ENCODE data around the gene TMED7.

The TMED7 gene

GRCh38 chr5:115641948-115642347 is 16.1 kb upstream of the TMED7 start:
- Mint-ChIP-seq H3K27ac (no peak overlapping the region), H3K27me3 (ENCODE audit: low read depth) (peaks cover 75% of the 10 kb centered on the region), H3K4me3 (no peak overlapping the region), H3K9me3 (no peaks in the 10 kb centered on the region), H3K36me3 (ENCODE audit: low read depth) (no peaks in the 10 kb centered on the region), H3K4me1 (ENCODE audit: low read depth) (peaks cover 17% of the 10 kb centered on the region)

- Mint-ChIP-seq H3K4me3 (no peak overlapping the region), H3K4me1 (ENCODE audit: low read depth) (peaks cover 23% of the 10 kb centered on the region), H3K9me3 (no peaks in the 10 kb centered on the region), H3K36me3 (ENCODE audit: low read depth) (no peaks in the 10 kb centered on the region), H3K27me3 (ENCODE audit: low read depth) (peaks cover 77% of the 10 kb centered on the region), H3K27ac (no peak overlapping the region)
These were observed 14.4 kb upstream of the TMED7 start for GRCh38 chr5:115640274-115640673.

GRCh38 chr5:115639377-115639776 is 13.5 kb upstream of the TMED7 start:
- H3K27ac Mint-ChIP-seq: no peak overlapping the region
- H3K4me3 Mint-ChIP-seq: no peak overlapping the region
- peaks cover 69% of the 10 kb centered on the region for H3K27me3 Mint-ChIP-seq (ENCODE audit: low read depth)
- no peaks in the 10 kb centered on the region for H3K9me3 Mint-ChIP-seq
- no peaks in the 10 kb centered on the region for H3K36me3 Mint-ChIP-seq (ENCODE audit: low read depth)
- H3K4me1 Mint-ChIP-seq (ENCODE audit: low read depth): peaks cover 28% of the 10 kb centered on the region

GRCh38 chr5:115637507-115637906 is 11.7 kb upstream of the TMED7 start:
- no peak overlapping the region for H3K4me3 Mint-ChIP-seq
- peaks cover 68% of the 10 kb centered on the region for H3K27me3 Mint-ChIP-seq (ENCODE audit: low read depth)

GRCh38 chr5:115636008-115636407 is 10.2 kb upstream of the TMED7 start:
- Mint-ChIP-seq H3K9me3 (no peaks in the 10 kb centered on the region), H3K4me1 (ENCODE audit: low read depth) (peaks cover 41% of the 10 kb centered on the region), H3K27me3 (ENCODE audit: low read depth) (peaks cover 73% of the 10 kb centered on the region), H3K4me3 (no peak overlapping the region), H3K36me3 (ENCODE audit: low read depth) (no peaks in the 10 kb centered on the region), H3K27ac (no peak overlapping the region)

More at GRCh38 chr5:115637507-115637906, 11.7 kb upstream of the TMED7 start:
- Mint-ChIP-seq H3K4me1 (ENCODE audit: low read depth) (peaks cover 41% of the 10 kb centered on the region), H3K27ac (no peak overlapping the region), H3K36me3 (ENCODE audit: low read depth) (no peaks in the 10 kb centered on the region), H3K9me3 (no peaks in the 10 kb centered on the region)

GRCh38 chr5:115634343-115635132 is 8.7 kb upstream of the TMED7 start:
- peak overlapping the region; percentile 18 for H3K27ac Mint-ChIP-seq

GRCh38 chr5:115629903-115630302 is 4.1 kb upstream of the TMED7 start:
- Mint-ChIP-seq H3K27me3 (ENCODE audit: low read depth) (peaks cover 38% of the 10 kb centered on the region), H3K9me3 (no peaks in the 10 kb centered on the region), H3K36me3 (ENCODE audit: low read depth) (peaks cover 3% of the 10 kb centered on the region), H3K4me3 (no peak overlapping the region), H3K27ac (no peak overlapping the region), H3K4me1 (ENCODE audit: low read depth) (peaks cover 19% of the 10 kb centered on the region)

More at GRCh38 chr5:115634343-115635132, 8.7 kb upstream of the TMED7 start:
- no peaks in the 10 kb centered on the region for H3K9me3 Mint-ChIP-seq
- H3K4me1 Mint-ChIP-seq (ENCODE audit: low read depth): peaks cover 41% of the 10 kb centered on the region
- H3K27me3 Mint-ChIP-seq (ENCODE audit: low read depth): peaks cover 73% of the 10 kb centered on the region
- H3K4me3 Mint-ChIP-seq: peak overlapping the region; percentile 56
- peaks cover 2% of the 10 kb centered on the region for H3K36me3 Mint-ChIP-seq (ENCODE audit: low read depth)

- Mint-ChIP-seq H3K36me3 (ENCODE audit: low read depth) (peaks cover 5% of the 10 kb centered on the region), H3K27me3 (ENCODE audit: low read depth) (peaks cover 26% of the 10 kb centered on the region), H3K27ac (no peak overlapping the region), H3K4me1 (ENCODE audit: low read depth) (peaks cover 7% of the 10 kb centered on the region), H3K4me3 (no peak overlapping the region), H3K9me3 (no peaks in the 10 kb centered on the region)
These were observed 1.5 kb upstream of the TMED7 start for GRCh38 chr5:115627295-115627865.

- H3K27me3 Mint-ChIP-seq (ENCODE audit: low read depth): peaks cover 16% of the 10 kb centered on the region
- H3K27ac Mint-ChIP-seq: peak overlapping the region; percentile 95
- H3K9me3 Mint-ChIP-seq: no peaks in the 10 kb centered on the region
- H3K36me3 Mint-ChIP-seq (ENCODE audit: low read depth): peaks cover 9% of the 10 kb centered on the region
- H3K4me1 Mint-ChIP-seq (ENCODE audit: low read depth): peaks cover 13% of the 10 kb centered on the region
- H3K4me3 Mint-ChIP-seq: no peak overlapping the region
These were observed 598 bp upstream of the TMED7 start for GRCh38 chr5:115626445-115626823.

- H3K27me3 Mint-ChIP-seq (ENCODE audit: low read depth): peaks cover 9% of the 10 kb centered on the region
- peaks cover 14% of the 10 kb centered on the region for H3K36me3 Mint-ChIP-seq (ENCODE audit: low read depth)
- H3K9me3 Mint-ChIP-seq: no peaks in the 10 kb centered on the region
- H3K4me3 Mint-ChIP-seq: no peak overlapping the region
- peaks cover 14% of the 10 kb centered on the region for H3K4me1 Mint-ChIP-seq (ENCODE audit: low read depth)
- peak overlapping the region; percentile 41 for H3K27ac Mint-ChIP-seq
These were observed 842 bp downstream of the TMED7 start for GRCh38 chr5:115624994-115625393.

GRCh38 chr5:115623658-115624057 is 2.2 kb downstream of the TMED7 start:
- Mint-ChIP-seq H3K4me3 (no peak overlapping the region), H3K27me3 (ENCODE audit: low read depth) (no peaks in the 10 kb centered on the region), H3K36me3 (ENCODE audit: low read depth) (peaks cover 19% of the 10 kb centered on the region)

GRCh38 chr5:115621365-115621900 is 4.4 kb downstream of the TMED7 start:
- Mint-ChIP-seq H3K4me1 (ENCODE audit: low read depth) (peaks cover 18% of the 10 kb centered on the region), H3K36me3 (ENCODE audit: low read depth) (peaks cover 29% of the 10 kb centered on the region), H3K9me3 (no peaks in the 10 kb centered on the region), H3K27ac (no peak overlapping the region), H3K27me3 (ENCODE audit: low read depth) (no peaks in the 10 kb centered on the region), H3K4me3 (no peak overlapping the region)

More at GRCh38 chr5:115623658-115624057, 2.2 kb downstream of the TMED7 start:
- peaks cover 14% of the 10 kb centered on the region for H3K4me1 Mint-ChIP-seq (ENCODE audit: low read depth)
- H3K27ac Mint-ChIP-seq: no peak overlapping the region
- H3K9me3 Mint-ChIP-seq: no peaks in the 10 kb centered on the region

- peaks cover 46% of the 10 kb centered on the region for H3K36me3 Mint-ChIP-seq (ENCODE audit: low read depth)
- H3K4me3 Mint-ChIP-seq: no peak overlapping the region
- H3K27ac Mint-ChIP-seq: no peak overlapping the region
- peaks cover 11% of the 10 kb centered on the region for H3K4me1 Mint-ChIP-seq (ENCODE audit: low read depth)
- H3K27me3 Mint-ChIP-seq (ENCODE audit: low read depth): no peaks in the 10 kb centered on the region
- no peaks in the 10 kb centered on the region for H3K9me3 Mint-ChIP-seq
These were observed 8.9 kb downstream of the TMED7 start for GRCh38 chr5:115616892-115617291.

GRCh38 chr5:115616472-115616871 is 9.4 kb downstream of the TMED7 start:
- H3K4me1 Mint-ChIP-seq (ENCODE audit: low read depth): peaks cover 10% of the 10 kb centered on the region
- H3K9me3 Mint-ChIP-seq: no peaks in the 10 kb centered on the region
- H3K36me3 Mint-ChIP-seq (ENCODE audit: low read depth): peaks cover 46% of the 10 kb centered on the region
- H3K27me3 Mint-ChIP-seq (ENCODE audit: low read depth): no peaks in the 10 kb centered on the region
- H3K27ac Mint-ChIP-seq: no peak overlapping the region
- H3K4me3 Mint-ChIP-seq: no peak overlapping the region

- Mint-ChIP-seq H3K4me3 (no peak overlapping the region), H3K9me3 (no peaks in the 10 kb centered on the region), H3K27ac (no peak overlapping the region), H3K36me3 (ENCODE audit: low read depth) (peaks cover 36% of the 10 kb centered on the region), H3K4me1 (ENCODE audit: low read depth) (peaks cover 9% of the 10 kb centered on the region), H3K27me3 (ENCODE audit: low read depth) (no peaks in the 10 kb centered on the region)
These were observed 14.0 kb downstream of the TMED7 start for GRCh38 chr5:115611873-115612272.
